A549 (cell line): ENCODE measurements around the gene IL17RE. TPM values are rescaled to one million over a fixed set of nuclear protein-coding genes. Genes with fewer than 3 reads are reported as not detected.

Source experiments
- ATAC-seq, 2 experiments: fragments of 200-7000 bp in 1 of 2; fragments of >200 bp in 1 of 2; cut with Nextera tagmentation in 1 of 2; cut with Tn5 transposase in 1 of 2; 3 replicates each; pipeline versions ENCODE4 v1.8.0 to v1.9.1; 2018 to 2020; ENCODE audit warnings: mild to moderate bottlenecking in 1 of 2, moderate library complexity in 1 of 2
- CTCF ChIA-PET: fragments of 300-600 bp; sonication (Branson Sonifier 250); formaldehyde crosslinking; extraction: SDS; loops from one replicate; lab custom pipeline; 2021; ENCODE audit warnings: antibody characterized with exemption, inconsistent platforms; lab: Yijun Ruan, JAX
- POLR2A ChIA-PET: fragments of 350-600 bp; formaldehyde crosslinking; extraction: SDS; loops from one replicate; lab custom pipeline; 2021; ENCODE audit warnings: antibody characterized with exemption, inconsistent platforms; lab: Yijun Ruan, JAX
- DNase-seq, 2 experiments: peaks; one replicate each; pipeline versions ENCODE4 v3.0.0 to v3.0.0-alpha.2; 2011 to 2016; ENCODE audit warnings: low read depth in 1 of 2, low spot score in 1 of 2
- FAIRE-seq: peaks from 2 replicates; lab custom pipeline; 2011; peaks lifted over from hg19 to GRCh38; lab: Jason Lieb, UNC
- H3K27ac ChIP-seq, 2 experiments: fragments of >200 bp; sonication (Bioruptor Twin); formaldehyde crosslinking; 3 replicates each; pipeline ENCODE4 v1.5.1; 2016 to 2017
- H3K4me1 ChIP-seq: fragments of >200 bp; sonication (Bioruptor Twin); formaldehyde crosslinking; 3 replicates; pipeline ENCODE4 v1.6.1; 2016
- H3K4me2 ChIP-seq: fragments of >200 bp; sonication (Bioruptor Twin); formaldehyde crosslinking; 3 replicates; pipeline ENCODE4 v1.6.1; 2016
- H3K4me3 ChIP-seq: fragments of >200 bp; sonication (Bioruptor Twin); formaldehyde crosslinking; 3 replicates; pipeline ENCODE4 v1.5.1; 2016
- H3K9me3 ChIP-seq: fragments of >200 bp; sonication (Bioruptor Twin); formaldehyde crosslinking; 3 replicates; pipeline ENCODE4 v1.6.1; 2016
- BHLHE40 ChIP-seq: IDR thresholded peaks from 2 replicates; pipeline ENCODE4 v1.6.1; 2012; ENCODE audit warnings: low read depth, low read length, inconsistent platforms
- CHD2 ChIP-seq: fragments of 150-350 bp; IDR thresholded peaks from 2 replicates; pipeline ENCODE4 v1.6.1; 2014; ENCODE audit warnings: low read length; ENCODE audit not compliant: partially characterized antibody
- EHF ChIP-seq: fragments of 250-450 bp; sonication (Bioruptor Pico); IDR thresholded peaks from 2 replicates; pipeline ENCODE4 v1.5.0; 2020; ENCODE audit warnings: mild to moderate bottlenecking
- EP300 ChIP-seq, 2 experiments: fragments of >200 bp; sonication (Bioruptor Twin); formaldehyde crosslinking; IDR thresholded peaks; 2 replicates in 1 of 2; 3 replicates in 1 of 2; pipeline ENCODE4 v1.6.1; 2016 to 2017
- ESRRA ChIP-seq: fragments of 150-350 bp; IDR thresholded peaks from 2 replicates; pipeline ENCODE4 v1.6.1; 2014; ENCODE audit warnings: mild to moderate bottlenecking, low read length, borderline replicate concordance
- FOSL2 ChIP-seq, 2 experiments: fragments of 450-650 bp in 1 of 2; fragments of >200 bp in 1 of 2; sonication (Bioruptor Twin) in 1 of 2; formaldehyde crosslinking; IDR thresholded peaks; 2 replicates each; pipeline versions ENCODE4 v1.5.0 to v1.6.1; 2016 to 2020; ENCODE audit warnings: mild to moderate bottlenecking in 1 of 2, moderate library complexity in 1 of 2
- HEYL ChIP-seq: fragments of 250-450 bp; sonication (Bioruptor Pico); IDR thresholded peaks from 2 replicates; pipeline ENCODE4 v1.8.0; 2021; ENCODE audit warnings: mild to moderate bottlenecking, moderate library complexity
- JUN ChIP-seq, 2 experiments: fragments of >200 bp; sonication (Bioruptor Twin); formaldehyde crosslinking; IDR thresholded peaks; 2 replicates in 1 of 2; 3 replicates in 1 of 2; pipeline ENCODE4 v1.6.1; 2016 to 2017
- NFE2L2 ChIP-seq: fragments of 150-350 bp; conservative IDR thresholded peaks from 2 replicates; pipeline ENCODE4 v1.6.1; 2014; ENCODE audit warnings: low read length
- PHF8 ChIP-seq: fragments of 200-600 bp; sonication (generic); IDR thresholded peaks from 2 replicates; pipeline ENCODE4 v1.6.1; 2016; ENCODE audit warnings: low read depth, mild to moderate bottlenecking, antibody characterized with exemption, moderate library complexity, borderline replicate concordance
- RNF2 ChIP-seq: fragments of 200-600 bp; sonication (generic); IDR thresholded peaks from 2 replicates; pipeline ENCODE4 v1.6.1; 2016; ENCODE audit warnings: low read depth, mild to moderate bottlenecking, antibody characterized with exemption, moderate library complexity, borderline replicate concordance
- SREBF2 ChIP-seq: fragments of 450-650 bp; IDR thresholded peaks from 2 replicates; pipeline ENCODE4 v1.6.1; 2014; ENCODE audit warnings: mild to moderate bottlenecking, moderate library complexity
- TP53 ChIP-seq: fragments of 250-450 bp; sonication (Bioruptor Pico); IDR thresholded peaks from 2 replicates; pipeline ENCODE4 v1.5.0; 2021; ENCODE audit warnings: mild to moderate bottlenecking, moderate library complexity
- ZFP36 ChIP-seq: fragments of 450-650 bp; IDR thresholded peaks from 2 replicates; pipeline ENCODE4 v1.6.1; 2014; ENCODE audit warnings: borderline replicate concordance; ENCODE audit not compliant: partially characterized antibody
- ZNF302 ChIP-seq: fragments of 250-450 bp; sonication (Bioruptor Pico); IDR thresholded peaks from 2 replicates; pipeline ENCODE4 v1.9.0; 2021; ENCODE audit warnings: inconsistent platforms, mild to moderate bottlenecking, moderate library complexity
- WGBS: methylation state at CpG from one replicate; pipeline ENCODE4 v1.1.6; 2017; ENCODE audit errors: missing lambda C conversion rate; 5-methylcytosine and 5-hydroxymethylcytosine counted together
- polyA plus RNA-seq, 4 experiments: library from polyadenylated mRNA; depleted of rRNA in 3 of 4; stranded (reverse); fragments of >200 nt; fragmentation: RNase III in 1 of 4; extraction: RNeasy Plus Mini Kit Qiagen cat#74134 plus additional on column Dnase treatment in 1 of 4; gene quantifications; 2 replicates in 3 of 4; 3 replicates in 1 of 4; pipeline ENCODE4 v1.2.3, GENCODE V29; 2011 to 2017
- TF ChIP-seq, protein P1 (sequence below): IDR thresholded peaks from 2 replicates; pipeline ENCODE4 v1.6.1; 2012; ENCODE audit warnings: low read depth, borderline replicate concordance
- TF ChIP-seq, protein P2 (sequence below): fragments of 450-650 bp; IDR thresholded peaks from 2 replicates; pipeline ENCODE4 v1.6.1; 2014; ENCODE audit warnings: antibody characterized with exemption
- TF ChIP-seq, protein P3 (sequence below): fragments of >200 bp; sonication (Bioruptor Twin); formaldehyde crosslinking; IDR thresholded peaks from 2 replicates; pipeline ENCODE4 v1.6.1; 2016
- TF ChIP-seq, protein P4 (sequence below): fragments of 150-350 bp; IDR thresholded peaks from 2 replicates; pipeline ENCODE4 v1.6.1; 2014; ENCODE audit warnings: low read depth, mild to moderate bottlenecking, low read length
- TF ChIP-seq, protein P5 (sequence below): fragments of 250-450 bp; sonication (Bioruptor Pico); IDR thresholded peaks from 2 replicates; pipeline ENCODE4 v1.5.0; 2021; ENCODE audit warnings: mild to moderate bottlenecking, moderate library complexity, borderline replicate concordance
- TF ChIP-seq, protein P6 (sequence below): IDR thresholded peaks from 2 replicates; pipeline ENCODE4 v1.6.1; 2012

The IL17RE gene
- polyA plus RNA-seq, 2 of the 4 experiments (the other 2 are of a cell fraction): 0.44 to 0.53 TPM

DNA sequence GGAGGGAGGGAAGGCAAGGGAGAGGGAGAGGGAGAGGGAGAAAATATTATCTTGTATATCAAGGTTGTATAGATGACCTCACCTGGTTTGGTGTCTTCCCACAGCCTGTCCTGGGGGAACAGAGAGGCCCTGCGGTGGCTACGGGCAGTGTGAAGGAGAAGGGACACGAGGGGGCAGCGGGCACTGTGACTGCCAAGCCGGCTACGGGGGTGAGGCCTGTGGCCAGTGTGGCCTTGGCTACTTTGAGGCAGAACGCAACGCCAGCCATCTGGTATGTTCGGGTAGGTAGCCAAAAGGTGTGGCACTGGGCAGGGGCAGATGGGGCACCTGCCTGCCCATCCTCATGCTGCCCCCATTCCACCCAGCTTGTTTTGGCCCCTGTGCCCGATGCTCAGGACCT lies 38.1 kb downstream of the IL17RE start (continued):
- TF ChIP-seq, protein P1, sequence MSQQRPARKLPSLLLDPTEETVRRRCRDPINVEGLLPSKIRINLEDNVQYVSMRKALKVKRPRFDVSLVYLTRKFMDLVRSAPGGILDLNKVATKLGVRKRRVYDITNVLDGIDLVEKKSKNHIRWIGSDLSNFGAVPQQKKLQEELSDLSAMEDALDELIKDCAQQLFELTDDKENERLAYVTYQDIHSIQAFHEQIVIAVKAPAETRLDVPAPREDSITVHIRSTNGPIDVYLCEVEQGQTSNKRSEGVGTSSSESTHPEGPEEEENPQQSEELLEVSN: no peak
- no peak for TF ChIP-seq TP53 (CRISPR knock-in tag)

DNA sequence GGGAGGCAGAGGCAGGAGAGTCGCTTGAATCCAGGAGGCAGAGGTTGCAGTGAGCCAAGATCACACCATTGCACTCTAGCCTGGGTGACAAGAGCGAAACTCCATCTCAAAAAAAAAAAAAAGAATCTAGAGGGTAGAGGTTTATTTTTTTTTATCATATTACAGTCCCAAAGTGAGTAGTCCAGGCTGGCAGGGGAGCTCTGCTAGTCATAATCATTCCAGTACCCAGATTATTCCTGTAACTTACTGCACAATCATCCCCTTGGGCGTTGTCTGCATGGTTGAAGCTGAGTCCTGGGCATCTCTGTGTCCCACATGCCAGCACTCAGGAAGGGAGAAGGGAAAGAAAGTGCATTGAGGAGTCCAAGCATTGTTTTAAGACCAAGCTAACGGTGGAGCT lies 39.5 kb downstream of the IL17RE start:
- H3K9me3 ChIP-seq: no peaks in the 10 kb centered on the region
- DNase-seq: no peak
- ChIA-PET POLR2A (interaction anchor here (1.6 kb wide), 1 partner anchor 9 kb away, joined by 10 read pairs; the partner anchor contains the start of gene CRELD1), CTCF (interaction anchor here (0.6 to 3.6 kb wide), 7 partner anchors 9 to 226 kb away, joined by 3 to 29 read pairs (median 3); partner anchors contain the start of gene CRELD1)
- FAIRE-seq: no peak
- no peak overlapping the region for H3K4me3 ChIP-seq
- TF ChIP-seq, protein P2, sequence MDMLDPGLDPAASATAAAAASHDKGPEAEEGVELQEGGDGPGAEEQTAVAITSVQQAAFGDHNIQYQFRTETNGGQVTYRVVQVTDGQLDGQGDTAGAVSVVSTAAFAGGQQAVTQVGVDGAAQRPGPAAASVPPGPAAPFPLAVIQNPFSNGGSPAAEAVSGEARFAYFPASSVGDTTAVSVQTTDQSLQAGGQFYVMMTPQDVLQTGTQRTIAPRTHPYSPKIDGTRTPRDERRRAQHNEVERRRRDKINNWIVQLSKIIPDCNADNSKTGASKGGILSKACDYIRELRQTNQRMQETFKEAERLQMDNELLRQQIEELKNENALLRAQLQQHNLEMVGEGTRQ: no peak
- TF ChIP-seq BHLHE40 (no peak), ZNF302 (CRISPR knock-in tag) (no peak), SREBF2 (no peak), NFE2L2 (no peak), JUN (IDR thresholded peaks at IDR 0.05) (no peak), RNF2 (no peak), HEYL (CRISPR knock-in tag) (no peak), ESRRA (no peak), PHF8 (no peak), EP300 (IDR thresholded peaks at IDR 0.05) (no peak), CHD2 (no peak), EHF (CRISPR knock-in tag) (no peak), FOSL2 (IDR thresholded peaks at IDR 0.05) (no peak), FOSL2 (CRISPR knock-in tag; IDR thresholded peaks at IDR 0.05) (no peak), ZFP36 (no peak)
- TF ChIP-seq, protein P3, sequence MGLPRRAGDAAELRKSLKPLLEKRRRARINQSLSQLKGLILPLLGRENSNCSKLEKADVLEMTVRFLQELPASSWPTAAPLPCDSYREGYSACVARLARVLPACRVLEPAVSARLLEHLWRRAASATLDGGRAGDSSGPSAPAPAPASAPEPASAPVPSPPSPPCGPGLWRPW: no peak
- TF ChIP-seq, protein P4, sequence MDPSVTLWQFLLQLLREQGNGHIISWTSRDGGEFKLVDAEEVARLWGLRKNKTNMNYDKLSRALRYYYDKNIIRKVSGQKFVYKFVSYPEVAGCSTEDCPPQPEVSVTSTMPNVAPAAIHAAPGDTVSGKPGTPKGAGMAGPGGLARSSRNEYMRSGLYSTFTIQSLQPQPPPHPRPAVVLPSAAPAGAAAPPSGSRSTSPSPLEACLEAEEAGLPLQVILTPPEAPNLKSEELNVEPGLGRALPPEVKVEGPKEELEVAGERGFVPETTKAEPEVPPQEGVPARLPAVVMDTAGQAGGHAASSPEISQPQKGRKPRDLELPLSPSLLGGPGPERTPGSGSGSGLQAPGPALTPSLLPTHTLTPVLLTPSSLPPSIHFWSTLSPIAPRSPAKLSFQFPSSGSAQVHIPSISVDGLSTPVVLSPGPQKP: no peak
- TF ChIP-seq, protein P5, sequence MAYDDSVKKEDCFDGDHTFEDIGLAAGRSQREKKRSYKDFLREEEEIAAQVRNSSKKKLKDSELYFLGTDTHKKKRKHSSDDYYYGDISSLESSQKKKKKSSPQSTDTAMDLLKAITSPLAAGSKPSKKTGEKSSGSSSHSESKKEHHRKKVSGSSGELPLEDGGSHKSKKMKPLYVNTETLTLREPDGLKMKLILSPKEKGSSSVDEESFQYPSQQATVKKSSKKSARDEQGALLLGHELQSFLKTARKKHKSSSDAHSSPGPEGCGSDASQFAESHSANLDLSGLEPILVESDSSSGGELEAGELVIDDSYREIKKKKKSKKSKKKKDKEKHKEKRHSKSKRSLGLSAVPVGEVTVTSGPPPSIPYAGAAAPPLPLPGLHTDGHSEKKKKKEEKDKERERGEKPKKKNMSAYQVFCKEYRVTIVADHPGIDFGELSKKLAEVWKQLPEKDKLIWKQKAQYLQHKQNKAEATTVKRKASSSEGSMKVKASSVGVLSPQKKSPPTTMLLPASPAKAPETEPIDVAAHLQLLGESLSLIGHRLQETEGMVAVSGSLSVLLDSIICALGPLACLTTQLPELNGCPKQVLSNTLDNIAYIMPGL (CRISPR knock-in tag): no peak
- TF ChIP-seq, protein P6, sequence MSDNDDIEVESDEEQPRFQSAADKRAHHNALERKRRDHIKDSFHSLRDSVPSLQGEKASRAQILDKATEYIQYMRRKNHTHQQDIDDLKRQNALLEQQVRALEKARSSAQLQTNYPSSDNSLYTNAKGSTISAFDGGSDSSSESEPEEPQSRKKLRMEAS: no peak
- TF ChIP-seq, protein P1: no peak
- TF ChIP-seq, all 56 proteins: peak for 0
- no peak overlapping the region for H3K4me2 ChIP-seq
- ATAC-seq: no peak
- 0 out of 3 replicates have a peak, but pooled peaks cover 3% of the 10 kb centered on the region for H3K4me1 ChIP-seq
- H3K27ac ChIP-seq: no peak overlapping the region
- WGBS: 85% methylated on average over 4 of the region's 4 CpGs
